MG63 (cell line): ENCODE results near the gene SEMA3F. TPM values are rescaled to one million over a fixed set of nuclear protein-coding genes. Genes with fewer than 3 reads are reported as not detected.

ENCODE experiments used
- DNase-seq: peaks from one replicate; pipeline ENCODE4 v3.0.0-alpha.2; 2020
- H3K27me3 ChIP-seq: fragments of 250-450 bp; sonication (Bioruptor Pico); 2 replicates; pipeline ENCODE4 v1.5.1; 2020; ENCODE audit warnings: mild to moderate bottlenecking, moderate library complexity
- H3K36me3 ChIP-seq: fragments of 250-450 bp; sonication (Bioruptor Pico); 2 replicates; pipeline ENCODE4 v1.5.1; 2020; ENCODE audit warnings: mild to moderate bottlenecking, moderate library complexity
- H3K4me3 ChIP-seq: fragments of 250-450 bp; sonication (Bioruptor Pico); 2 replicates; pipeline ENCODE4 v1.5.1; 2020; ENCODE audit warnings: mild to moderate bottlenecking, moderate library complexity
- H3K9me3 ChIP-seq: fragments of 250-450 bp; sonication (Bioruptor Pico); 2 replicates; pipeline ENCODE4 v1.5.1; 2020; ENCODE audit warnings: mild to moderate bottlenecking, moderate library complexity
- total RNA-seq: library from RNA; depleted of rRNA; stranded (reverse); fragments of >200 nt; shearing (Covaris generic); gene quantifications from 2 replicates; pipeline ENCODE4 v1.2.3, GENCODE V29; 2014; ENCODE audit warnings: low replicate concordance; rRNA removed

SEMA3F gene
- total RNA-seq, 1 experiment from 2014 or later: 22.9 TPM

- DNase-seq: peak; percentile 89
- peak overlapping the region; percentile 62 for H3K4me3 ChIP-seq
- H3K36me3 ChIP-seq: no peaks in the 10 kb centered on the region
- no peaks in the 10 kb centered on the region for H3K27me3 ChIP-seq
- no peaks in the 10 kb centered on the region for H3K9me3 ChIP-seq
Observed at GRCh38 chr3:50237754-50238548, 82.8 kb downstream of the SEMA3F start.

- peak; percentile 62 for DNase-seq
- H3K36me3 ChIP-seq: no peaks in the 10 kb centered on the region
- no peaks in the 10 kb centered on the region for H3K27me3 ChIP-seq
- peak overlapping the region; percentile 62 for H3K4me3 ChIP-seq
- H3K9me3 ChIP-seq: no peaks in the 10 kb centered on the region
Observed at GRCh38 chr3:50238549-50239026, 83.5 kb downstream of the SEMA3F start.

Other genes with a start within 250 kb of the SEMA3F start
- 10.3 and 15.6 TPM in 2 replicates for gene MON1A, start 225.5 kb upstream of the SEMA3F start, total RNA-seq
- gene RBM6, start 215.2 kb upstream of the SEMA3F start, total RNA-seq: 12.9 and 13.2 TPM in 2 replicates
- 31.2 and 53.4 TPM in 2 replicates for gene RBM5, start 66.4 kb upstream of the SEMA3F start, total RNA-seq
- not detected in 2 replicates for gene GNAT1, start 36.3 kb downstream of the SEMA3F start, total RNA-seq
- gene SLC38A3, start 49.9 kb downstream of the SEMA3F start, total RNA-seq: not detected in 2 replicates
- 73.9 and 114 TPM in 2 replicates for gene GNAI2, start 80.9 kb downstream of the SEMA3F start, total RNA-seq
- gene SEMA3B, start 113.8 kb downstream of the SEMA3F start, total RNA-seq: 9.7 and 13.4 TPM in 2 replicates
- not detected in 2 replicates for gene LSMEM2, start 123.8 kb downstream of the SEMA3F start, total RNA-seq
- gene IFRD2, start 137.1 kb downstream of the SEMA3F start, total RNA-seq: 87.8 and 101 TPM in 2 replicates
- gene HYAL3, start 144.1 kb downstream of the SEMA3F start, total RNA-seq: 3.0 and 8.0 TPM in 2 replicates
- 1.1 and 6.4 TPM in 2 replicates for gene NAA80, start 144.1 kb downstream of the SEMA3F start, total RNA-seq
- gene HYAL1, start 148.2 kb downstream of the SEMA3F start, total RNA-seq: 1.4 TPM in 1 of 2 replicates, not detected in the other
- 15.5 and 30.7 TPM in 2 replicates for gene HYAL2, start 167.4 kb downstream of the SEMA3F start, total RNA-seq
- 8.0 and 13.5 TPM in 2 replicates for gene TUSC2, start 172.9 kb downstream of the SEMA3F start, total RNA-seq
- gene RASSF1, start 185.5 kb downstream of the SEMA3F start, total RNA-seq: 17.5 and 42.0 TPM in 2 replicates
- gene ZMYND10, start 190.4 kb downstream of the SEMA3F start, total RNA-seq: 0.43 TPM in 1 of 2 replicates, not detected in the other
- gene NPRL2, start 195.5 kb downstream of the SEMA3F start, total RNA-seq: 14.3 and 16.0 TPM in 2 replicates
- 21.9 and 35.5 TPM in 2 replicates for gene CYB561D2, start 195.5 kb downstream of the SEMA3F start, total RNA-seq
- 18.7 and 24.1 TPM in 2 replicates for gene TMEM115, start 204.2 kb downstream of the SEMA3F start, total RNA-seq